ENCODE results near the gene ATP9B. TPM values are rescaled to one million over a fixed set of nuclear protein-coding genes. Genes with fewer than 3 reads are reported as not detected.

Gene ATP9B
- total RNA-seq, 1 donor from 2014 or later = 34.1 TPM

DNA sequence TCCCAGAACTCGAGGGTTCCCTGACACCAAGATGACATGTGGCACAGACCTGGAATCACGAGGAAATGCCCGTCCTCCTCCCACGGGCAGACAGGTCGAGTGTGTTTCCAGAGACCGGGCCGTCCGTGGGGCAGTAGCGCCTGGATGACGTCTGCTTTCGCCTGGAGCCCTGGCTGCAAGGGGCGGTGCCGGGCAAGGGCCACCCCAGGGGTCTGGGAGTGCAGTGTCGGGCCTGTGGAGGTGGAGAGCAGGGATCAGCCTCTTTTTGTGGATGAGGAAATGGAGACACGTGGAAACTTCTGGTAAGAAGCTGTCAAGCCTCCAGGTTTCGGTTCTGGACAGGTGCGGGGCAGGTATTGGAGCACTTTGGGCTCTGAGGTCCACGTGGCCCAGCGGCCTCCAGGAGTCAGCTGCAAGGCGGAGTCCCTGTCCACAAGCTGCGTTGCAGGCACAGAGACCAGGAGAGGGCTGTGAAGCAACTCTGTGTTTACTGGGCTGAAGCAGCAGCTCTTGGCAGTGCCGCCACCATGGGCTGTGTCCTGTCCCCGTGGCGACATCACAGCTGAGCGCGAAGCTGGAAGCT lies 352.2 kb downstream of the ATP9B start:
- Mint-ChIP-seq H3K4me1 (ENCODE audit: unreplicated experiment) (peaks cover 17% of the 10 kb centered on the region), H3K27me3 (peaks cover 6% of the 10 kb centered on the region), H3K9me3 (no peaks in the 10 kb centered on the region), H3K27ac (no peak overlapping the region), H3K4me3 (no peak overlapping the region), H3K36me3 (no peaks in the 10 kb centered on the region)
- TF ChIP-seq, protein P1, sequence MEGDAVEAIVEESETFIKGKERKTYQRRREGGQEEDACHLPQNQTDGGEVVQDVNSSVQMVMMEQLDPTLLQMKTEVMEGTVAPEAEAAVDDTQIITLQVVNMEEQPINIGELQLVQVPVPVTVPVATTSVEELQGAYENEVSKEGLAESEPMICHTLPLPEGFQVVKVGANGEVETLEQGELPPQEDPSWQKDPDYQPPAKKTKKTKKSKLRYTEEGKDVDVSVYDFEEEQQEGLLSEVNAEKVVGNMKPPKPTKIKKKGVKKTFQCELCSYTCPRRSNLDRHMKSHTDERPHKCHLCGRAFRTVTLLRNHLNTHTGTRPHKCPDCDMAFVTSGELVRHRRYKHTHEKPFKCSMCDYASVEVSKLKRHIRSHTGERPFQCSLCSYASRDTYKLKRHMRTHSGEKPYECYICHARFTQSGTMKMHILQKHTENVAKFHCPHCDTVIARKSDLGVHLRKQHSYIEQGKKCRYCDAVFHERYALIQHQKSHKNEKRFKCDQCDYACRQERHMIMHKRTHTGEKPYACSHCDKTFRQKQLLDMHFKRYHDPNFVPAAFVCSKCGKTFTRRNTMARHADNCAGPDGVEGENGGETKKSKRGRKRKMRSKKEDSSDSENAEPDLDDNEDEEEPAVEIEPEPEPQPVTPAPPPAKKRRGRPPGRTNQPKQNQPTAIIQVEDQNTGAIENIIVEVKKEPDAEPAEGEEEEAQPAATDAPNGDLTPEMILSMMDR (conservative IDR thresholded peaks at IDR 0.05) = no peak
- no peak for DNase-seq (ENCODE audit: extremely low spot score, unreplicated experiment)

DNA sequence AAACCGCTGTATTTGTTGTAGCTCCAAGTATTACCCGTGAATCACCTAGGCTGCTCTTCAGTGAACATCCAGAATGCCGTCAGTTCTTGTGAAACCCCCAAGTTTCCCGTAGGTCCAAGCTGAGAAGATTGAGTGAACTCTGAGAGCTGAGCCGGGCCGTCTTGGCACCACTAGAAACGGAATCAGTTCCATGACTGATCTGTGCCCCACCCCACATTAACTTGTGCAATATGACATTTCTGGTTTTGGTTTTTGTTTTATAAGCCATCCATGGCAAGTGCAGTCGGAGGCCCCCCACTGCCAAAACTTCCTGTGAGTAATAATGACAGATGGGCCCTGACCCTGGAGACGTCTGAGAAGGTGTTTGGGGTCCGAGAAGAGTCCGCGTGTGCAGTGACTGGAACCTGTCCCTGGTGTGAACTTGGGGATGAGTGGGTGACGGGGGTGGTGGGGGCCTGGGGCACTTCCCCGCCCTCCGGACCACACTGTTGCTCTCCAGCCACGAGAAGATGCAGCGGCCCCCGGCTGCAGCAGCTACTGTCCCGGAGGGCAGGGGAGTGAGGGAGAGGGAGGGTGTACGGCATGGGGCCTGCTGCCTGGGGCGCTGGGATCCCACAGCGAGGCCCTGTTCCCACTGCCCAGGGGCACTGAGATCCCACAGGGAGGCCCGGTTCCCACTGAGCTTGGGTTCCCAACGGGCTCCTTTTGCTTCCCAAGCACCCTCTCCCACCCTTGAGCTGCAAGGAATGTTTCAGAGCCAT lies 353.0 kb downstream of the ATP9B start:
- Mint-ChIP-seq H3K4me3 (no peak overlapping the region), H3K4me1 (ENCODE audit: unreplicated experiment) (peaks cover 17% of the 10 kb centered on the region), H3K9me3 (no peaks in the 10 kb centered on the region), H3K36me3 (no peaks in the 10 kb centered on the region), H3K27me3 (peaks cover 6% of the 10 kb centered on the region), H3K27ac (no peak overlapping the region)
- no peak for DNase-seq (ENCODE audit: extremely low spot score, unreplicated experiment)
- TF ChIP-seq, protein P1 (conservative IDR thresholded peaks at IDR 0.05) = no peak

DNA sequence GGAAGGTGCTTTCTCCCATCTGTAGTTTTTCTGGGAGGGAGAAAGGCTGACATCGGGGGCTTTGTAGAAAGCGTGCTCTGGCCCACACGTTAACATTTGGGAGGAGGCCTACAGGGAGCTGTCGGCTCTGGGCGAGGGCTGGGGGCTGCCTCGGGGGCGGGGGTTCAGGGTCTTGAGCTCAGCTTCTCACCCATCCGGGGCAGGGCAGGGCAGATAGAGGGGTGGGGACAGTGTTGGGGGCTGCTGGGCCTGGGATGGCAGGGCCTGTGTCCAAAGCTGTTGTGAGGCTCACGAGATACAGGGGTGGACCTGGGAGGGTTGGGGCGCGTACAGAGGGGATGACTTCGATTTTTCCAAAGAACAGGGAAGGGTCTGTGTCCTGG lies 353.6 kb downstream of the ATP9B start:
- Mint-ChIP-seq H3K36me3 (no peaks in the 10 kb centered on the region), H3K4me3 (no peak overlapping the region), H3K9me3 (no peaks in the 10 kb centered on the region), H3K27ac (no peak overlapping the region), H3K27me3 (peaks cover 6% of the 10 kb centered on the region), H3K4me1 (ENCODE audit: unreplicated experiment) (peaks cover 17% of the 10 kb centered on the region)
- DNase-seq (ENCODE audit: extremely low spot score, unreplicated experiment) = no peak
- TF ChIP-seq, protein P1 (conservative IDR thresholded peaks at IDR 0.05) = no peak

DNA sequence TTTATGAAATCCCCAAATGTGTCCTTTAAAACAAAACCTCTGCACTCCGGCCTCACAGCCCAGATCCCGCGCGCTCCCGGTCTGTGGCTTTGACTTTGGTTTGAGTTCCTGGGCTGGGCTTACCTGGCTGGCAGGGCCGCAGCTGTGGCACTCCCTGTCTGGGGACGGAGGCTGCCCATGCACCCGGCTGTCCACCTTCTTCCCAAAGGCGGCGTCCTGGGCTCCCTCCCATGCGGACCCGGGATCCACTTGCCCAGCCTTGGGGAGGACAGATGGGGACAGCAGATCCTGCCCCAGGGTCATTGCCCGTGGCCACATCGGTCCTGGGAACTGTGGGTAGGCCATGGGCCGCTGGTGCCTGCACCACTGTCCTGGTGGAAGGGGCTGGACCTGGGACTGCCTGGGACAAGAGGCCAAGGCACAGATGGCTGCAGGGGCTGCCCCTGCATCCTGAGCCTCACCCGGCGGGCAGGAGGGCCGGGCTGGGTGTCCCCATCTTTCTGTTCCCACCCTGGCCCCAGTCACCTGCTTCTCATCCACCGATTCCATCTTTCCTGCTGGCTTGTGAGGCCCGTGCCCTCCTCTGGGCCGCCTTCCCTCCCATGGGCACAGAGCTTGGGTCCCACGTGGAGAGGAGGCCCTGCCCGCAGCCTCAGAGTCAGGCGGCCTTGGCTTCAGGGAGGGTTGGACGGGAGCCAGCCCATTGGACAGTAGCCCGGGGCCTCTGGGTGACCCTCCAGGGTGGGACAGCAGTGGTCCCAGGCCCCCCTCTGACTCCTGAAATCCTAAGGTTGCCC lies 354.2 kb downstream of the ATP9B start:
- peaks cover 6% of the 10 kb centered on the region for H3K27me3 Mint-ChIP-seq
- no peak overlapping the region for H3K4me3 Mint-ChIP-seq
- TF ChIP-seq, protein P1 (conservative IDR thresholded peaks at IDR 0.05) = no peak
- no peak for DNase-seq (ENCODE audit: extremely low spot score, unreplicated experiment)
- H3K9me3 Mint-ChIP-seq = no peaks in the 10 kb centered on the region
- H3K27ac Mint-ChIP-seq = no peak overlapping the region
- peaks cover 17% of the 10 kb centered on the region for H3K4me1 Mint-ChIP-seq (ENCODE audit: unreplicated experiment)
- H3K36me3 Mint-ChIP-seq = no peaks in the 10 kb centered on the region

DNA sequence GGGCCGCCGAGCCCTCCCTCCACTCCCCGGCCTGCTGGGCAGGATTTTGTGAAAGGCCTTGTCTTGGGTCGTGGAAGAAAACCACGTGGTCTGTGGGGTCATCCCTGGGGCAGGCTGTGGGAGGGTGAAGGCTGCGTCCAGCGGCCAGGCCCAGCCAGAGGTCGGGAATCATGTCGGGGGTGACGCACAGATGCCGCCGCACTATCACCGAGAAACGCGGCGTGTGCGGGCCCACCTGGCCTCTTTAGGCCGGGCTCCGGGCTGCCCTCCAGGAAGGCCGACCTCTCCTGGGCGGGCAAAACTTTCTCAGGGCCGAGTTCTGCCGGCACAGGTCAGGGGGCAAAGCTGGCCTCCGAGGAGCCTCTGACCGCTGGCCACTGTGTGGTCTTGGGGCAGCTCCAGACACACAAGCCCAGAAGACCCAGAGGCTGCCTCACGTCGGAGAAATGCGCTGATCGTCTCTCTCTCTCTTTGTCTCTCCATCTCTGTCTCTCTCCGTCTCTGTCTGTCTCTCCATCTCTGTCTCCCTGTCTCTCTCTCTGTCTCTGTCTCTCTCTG lies 354.9 kb downstream of the ATP9B start:
- Mint-ChIP-seq H3K36me3 (no peaks in the 10 kb centered on the region), H3K9me3 (no peaks in the 10 kb centered on the region), H3K4me3 (no peak overlapping the region), H3K27me3 (peaks cover 6% of the 10 kb centered on the region), H3K27ac (no peak overlapping the region), H3K4me1 (ENCODE audit: unreplicated experiment) (peaks cover 17% of the 10 kb centered on the region)
- no peak for DNase-seq (ENCODE audit: extremely low spot score, unreplicated experiment)
- TF ChIP-seq, protein P1 (conservative IDR thresholded peaks at IDR 0.05) = no peak
